GM19043 (cell line): ENCODE measurements around the gene TM7SF3.
A peak's percentile ranks its signal among the peaks of the same experiment; 100 is the strongest.
"Not testable (repeated sequence)": the region's sequence is repeated elsewhere in the genome, so short reads cannot be mapped to it uniquely, and the experiment has no call there.

Experiments used
- ATAC-seq: cut with Tn5 transposase; IDR thresholded peaks from one replicate; pipeline ENCODE4 v1.9.1; 2021; ENCODE audit warnings: low read depth; ENCODE audit not compliant: unreplicated experiment

The TM7SF3 gene, protein sequence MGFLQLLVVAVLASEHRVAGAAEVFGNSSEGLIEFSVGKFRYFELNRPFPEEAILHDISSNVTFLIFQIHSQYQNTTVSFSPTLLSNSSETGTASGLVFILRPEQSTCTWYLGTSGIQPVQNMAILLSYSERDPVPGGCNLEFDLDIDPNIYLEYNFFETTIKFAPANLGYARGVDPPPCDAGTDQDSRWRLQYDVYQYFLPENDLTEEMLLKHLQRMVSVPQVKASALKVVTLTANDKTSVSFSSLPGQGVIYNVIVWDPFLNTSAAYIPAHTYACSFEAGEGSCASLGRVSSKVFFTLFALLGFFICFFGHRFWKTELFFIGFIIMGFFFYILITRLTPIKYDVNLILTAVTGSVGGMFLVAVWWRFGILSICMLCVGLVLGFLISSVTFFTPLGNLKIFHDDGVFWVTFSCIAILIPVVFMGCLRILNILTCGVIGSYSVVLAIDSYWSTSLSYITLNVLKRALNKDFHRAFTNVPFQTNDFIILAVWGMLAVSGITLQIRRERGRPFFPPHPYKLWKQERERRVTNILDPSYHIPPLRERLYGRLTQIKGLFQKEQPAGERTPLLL

DNA sequence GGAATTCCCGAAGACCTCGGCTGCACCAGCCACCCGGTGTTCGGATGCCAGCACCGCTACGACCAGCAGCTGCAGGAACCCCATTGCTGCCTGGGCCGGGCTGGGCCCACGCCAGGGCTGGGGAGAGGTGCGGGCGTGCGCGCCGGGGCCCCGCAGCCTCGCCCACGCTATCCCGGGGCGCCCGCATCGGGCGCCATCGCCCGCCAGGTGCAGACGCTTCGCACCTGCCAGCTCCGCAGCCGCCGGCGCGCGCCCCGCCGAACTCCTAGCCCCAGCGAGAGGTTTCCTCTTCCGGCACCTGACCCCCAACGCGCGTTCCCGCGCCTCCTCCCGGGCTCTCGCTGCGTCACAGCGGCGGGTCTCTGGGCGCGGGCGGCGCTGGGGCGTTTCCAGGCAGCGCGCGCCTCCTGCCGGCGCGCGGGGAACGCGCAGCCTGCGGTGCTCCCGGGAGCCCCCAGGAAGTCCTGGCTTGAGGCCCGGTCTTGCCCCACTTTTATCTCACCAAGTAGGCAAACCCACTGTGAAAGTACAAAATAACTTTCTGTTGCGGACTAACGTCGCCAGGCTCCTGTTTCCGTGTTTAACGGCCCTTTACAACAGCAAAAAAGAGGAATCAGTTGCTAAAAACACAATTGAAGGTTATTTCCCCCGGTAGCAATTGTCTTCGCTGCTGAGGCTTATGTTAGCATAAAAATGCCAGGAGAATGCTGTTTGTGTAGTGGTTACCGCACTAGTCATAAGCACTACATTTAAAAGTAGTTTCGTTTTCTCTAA lies at the start of gene TM7SF3:
Gene TM7SF3 (minus strand): TSS at position 300 of the 774 bp plus-strand sequence. CDS start 216 bp downstream, at position 84.
- peak; percentile 86 for ATAC-seq

DNA sequence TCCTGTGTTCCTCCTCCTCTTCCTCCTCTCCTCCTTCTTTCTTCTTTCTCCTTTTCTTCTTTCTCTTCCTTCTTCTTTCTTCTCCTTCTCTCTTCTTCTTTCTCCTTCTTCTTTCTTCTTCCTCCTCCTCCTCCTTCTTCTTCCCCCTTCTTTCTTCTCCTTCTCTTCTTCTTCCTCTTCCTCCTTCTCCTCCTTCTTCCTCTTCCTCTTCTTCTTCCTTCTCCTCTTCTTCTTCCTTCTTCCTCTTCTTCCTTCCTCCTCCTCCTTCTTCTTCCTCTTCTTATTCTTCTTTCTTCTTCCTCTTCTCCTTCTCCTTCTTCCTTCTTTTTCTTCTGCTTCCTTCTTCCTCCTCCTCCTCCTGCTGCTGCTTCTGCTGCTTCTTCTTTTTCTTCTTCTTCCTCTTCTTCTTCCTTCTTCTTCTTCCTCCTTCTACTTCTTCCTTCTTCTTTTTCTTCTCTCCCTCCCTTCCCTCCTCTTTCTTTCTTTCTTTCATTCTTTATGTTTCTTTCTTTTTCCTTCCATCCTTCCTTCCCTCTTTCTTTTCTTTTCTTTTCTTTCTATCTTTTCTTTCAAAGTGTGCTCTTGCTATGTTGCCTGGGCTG lies 49.2 kb upstream of the TM7SF3 start:
- no peak for ATAC-seq

DNA sequence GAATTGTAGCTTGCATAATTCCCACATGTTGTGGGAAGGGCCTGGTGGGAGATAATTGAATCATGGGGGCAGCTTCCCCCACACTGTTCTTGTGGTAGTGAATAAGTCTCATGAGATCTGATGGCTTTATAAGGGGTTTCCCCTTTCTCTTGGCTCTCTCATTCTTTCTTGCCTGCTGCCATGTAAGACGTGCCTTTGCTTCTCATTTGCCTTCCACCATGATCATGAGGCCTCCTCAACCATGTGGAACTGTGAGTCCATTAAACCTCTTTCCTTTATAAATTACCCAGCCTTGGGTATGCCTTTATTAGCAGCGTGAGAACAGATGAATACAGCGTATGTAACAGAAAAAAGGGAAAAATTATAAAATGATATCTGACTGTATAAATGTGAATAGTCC lies 47.1 kb upstream of the TM7SF3 start:
- ATAC-seq: no peak

DNA sequence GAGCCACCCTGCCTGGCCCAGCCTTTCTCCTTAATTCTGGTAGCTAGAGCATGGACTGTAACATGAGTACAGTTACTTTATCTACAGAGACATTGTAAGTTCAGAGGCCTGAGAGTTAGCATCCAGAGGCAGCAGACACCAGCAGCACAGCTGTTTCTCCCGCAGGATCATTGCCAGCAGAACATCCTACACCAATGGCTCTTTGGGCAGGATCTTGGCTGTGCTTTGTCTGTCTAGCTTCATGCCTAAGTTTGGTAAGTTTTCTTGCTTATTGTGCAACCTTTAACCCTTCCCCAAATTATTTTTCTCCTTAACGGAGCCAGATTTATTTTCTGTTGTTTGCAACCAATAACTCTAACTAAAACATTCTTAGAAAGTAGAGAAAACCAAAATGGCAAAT lies 46.6 kb upstream of the TM7SF3 start:
- ATAC-seq: no peak

DNA sequence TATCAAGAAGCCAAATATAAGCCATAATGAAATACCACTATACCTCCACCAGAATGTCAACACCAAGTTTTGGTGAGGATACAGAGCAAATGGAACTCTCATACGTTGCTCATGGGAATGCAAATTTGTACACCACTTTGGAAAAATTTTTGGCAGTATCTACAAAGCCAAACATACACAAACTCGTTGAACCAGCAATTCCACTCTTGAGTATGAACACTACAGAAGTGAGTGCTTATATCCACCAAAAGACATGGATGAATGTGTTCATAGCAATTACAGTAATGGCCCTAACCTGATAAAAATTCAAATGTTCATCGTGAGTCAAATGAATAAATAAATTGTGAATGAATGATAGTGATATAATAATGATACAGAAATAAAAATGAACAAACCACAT lies 43.4 kb upstream of the TM7SF3 start:
- ATAC-seq: no peak

DNA sequence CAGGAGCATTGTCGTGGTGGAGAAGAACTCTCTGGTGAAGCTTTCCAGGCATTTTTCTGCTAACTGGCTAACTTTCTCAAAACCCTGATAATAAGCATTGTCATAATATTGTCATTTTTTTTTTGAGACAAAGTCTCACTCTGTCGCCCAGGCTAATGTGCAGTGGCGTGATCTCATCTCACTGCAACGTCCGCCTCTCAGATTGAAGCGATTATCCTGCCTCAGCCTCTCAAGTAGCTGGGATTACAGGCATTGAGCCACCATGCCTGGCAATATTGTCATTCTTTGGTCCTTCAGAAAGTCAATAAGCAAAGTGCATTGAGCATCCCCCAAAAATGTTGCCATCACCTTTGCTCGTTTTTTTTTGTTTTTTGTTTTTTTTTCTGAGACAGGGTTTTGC lies 41.8 kb upstream of the TM7SF3 start:
- no peak for ATAC-seq

DNA sequence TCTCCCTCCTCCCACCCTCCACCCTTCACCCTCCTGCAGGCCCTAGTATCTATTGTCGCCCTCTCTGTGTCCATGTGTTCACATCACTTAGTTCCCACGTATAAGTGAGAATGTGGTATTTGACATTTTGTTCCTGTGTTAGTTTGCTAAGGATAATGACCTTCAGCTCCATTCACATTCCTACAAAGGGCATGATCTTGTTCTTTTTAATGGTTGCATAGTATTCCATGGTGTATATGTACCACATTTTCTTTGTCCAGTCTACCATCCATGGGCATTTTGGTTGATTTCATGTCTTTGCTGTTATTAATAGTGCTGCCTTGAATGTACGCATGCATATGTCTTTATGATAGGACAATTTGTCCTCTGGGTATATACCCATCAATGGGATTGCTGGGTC lies 38.6 kb upstream of the TM7SF3 start:
- no peak for ATAC-seq

DNA sequence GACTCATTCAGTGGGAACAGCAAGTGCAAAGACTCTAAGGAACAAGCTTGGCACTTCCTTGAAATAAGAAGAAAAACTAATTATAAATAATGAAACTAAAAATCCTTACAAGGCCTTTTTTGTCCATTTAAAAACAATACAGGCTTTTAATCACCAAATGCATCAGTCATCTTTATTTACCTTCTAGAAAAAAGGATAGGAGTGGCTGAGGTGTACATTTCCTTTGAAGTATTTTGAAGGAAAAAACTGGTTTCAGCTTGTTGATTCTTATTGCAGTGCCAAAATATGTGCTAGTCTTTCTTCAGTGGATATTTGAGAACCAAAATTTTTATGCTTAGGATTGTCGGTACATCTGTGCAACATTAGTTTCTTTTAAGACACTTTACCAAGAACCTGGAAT lies 38.0 kb upstream of the TM7SF3 start:
- no peak for ATAC-seq

DNA sequence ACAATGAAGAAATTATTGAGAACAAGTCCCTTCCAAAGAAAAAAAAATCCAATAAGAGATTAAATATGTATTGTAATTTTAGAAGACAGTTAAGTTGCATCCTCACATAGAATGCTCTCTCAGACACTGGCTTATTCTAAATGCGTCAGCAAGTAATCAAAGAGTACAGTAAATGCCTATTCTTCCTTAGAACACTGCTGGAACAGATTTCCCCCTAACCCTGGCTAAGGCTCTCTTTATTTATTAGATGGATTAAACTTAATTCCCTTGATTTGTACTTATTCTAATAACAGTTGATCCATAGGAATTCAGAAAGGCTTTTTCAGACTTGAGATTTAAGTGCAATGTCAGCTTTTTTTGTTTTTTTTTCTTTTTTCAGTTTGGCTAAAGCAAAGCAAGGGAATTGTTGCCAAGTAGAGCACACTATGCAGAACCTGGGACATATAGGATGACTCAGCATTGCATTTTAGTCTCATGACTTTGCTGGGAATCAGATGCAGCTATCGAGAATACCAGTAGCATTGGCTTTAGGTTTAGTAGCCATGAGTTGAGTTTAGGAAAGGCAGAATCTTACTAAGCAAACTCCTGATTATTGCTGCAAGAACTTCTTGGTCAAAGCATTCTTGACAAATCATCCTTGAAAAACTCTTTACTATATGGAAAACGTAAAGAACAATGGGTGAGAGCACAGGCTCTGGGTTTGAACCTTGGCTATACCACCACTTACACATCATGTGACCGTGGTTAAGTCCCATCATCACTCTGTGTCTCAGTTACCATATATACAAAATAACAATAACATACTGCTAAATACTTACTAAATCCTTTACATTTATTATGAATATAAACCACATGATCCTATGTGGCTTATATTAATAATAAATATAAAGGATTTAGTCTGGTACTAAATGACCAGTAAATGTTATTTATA lies 34.9 kb upstream of the TM7SF3 start:
- no peak for ATAC-seq

DNA sequence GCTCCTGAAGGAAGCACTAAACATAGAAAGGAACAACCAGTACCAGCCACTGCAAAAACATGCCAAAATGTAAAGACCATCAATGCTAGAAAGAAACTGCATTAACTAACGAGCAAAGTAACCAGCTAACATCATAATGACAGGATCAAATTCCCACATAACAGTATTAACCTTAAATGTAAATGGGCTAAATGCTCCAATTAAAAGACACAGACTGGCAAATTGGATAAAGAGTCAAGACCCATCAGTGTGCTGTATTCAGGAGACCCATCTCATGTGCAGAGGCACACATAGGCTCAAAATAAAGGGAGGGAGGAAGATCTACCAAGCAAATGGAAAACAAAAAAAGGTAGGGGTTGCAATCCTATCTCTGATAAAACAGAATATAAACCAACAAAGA lies 27.8 kb upstream of the TM7SF3 start:
- not testable (repeated sequence) for ATAC-seq

DNA sequence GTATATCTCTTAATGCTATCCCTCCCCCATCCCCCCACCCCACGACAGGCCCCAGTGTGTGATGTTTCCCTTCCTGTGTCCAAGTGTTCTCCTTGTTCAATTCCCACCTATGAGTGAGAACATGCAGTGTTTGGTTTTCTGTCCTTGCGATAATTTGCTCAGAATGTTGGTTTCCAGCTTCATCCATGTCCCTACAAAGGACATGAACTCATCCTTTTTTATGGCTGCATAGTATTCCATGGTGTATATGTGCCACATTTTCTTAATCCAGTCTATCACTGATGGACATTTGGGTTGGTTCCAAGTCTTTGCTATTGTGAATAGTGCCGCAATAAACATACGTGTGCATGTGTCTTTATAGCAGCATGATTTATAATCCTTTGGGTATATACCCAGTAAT lies 26.5 kb upstream of the TM7SF3 start:
- ATAC-seq: not testable (repeated sequence)

DNA sequence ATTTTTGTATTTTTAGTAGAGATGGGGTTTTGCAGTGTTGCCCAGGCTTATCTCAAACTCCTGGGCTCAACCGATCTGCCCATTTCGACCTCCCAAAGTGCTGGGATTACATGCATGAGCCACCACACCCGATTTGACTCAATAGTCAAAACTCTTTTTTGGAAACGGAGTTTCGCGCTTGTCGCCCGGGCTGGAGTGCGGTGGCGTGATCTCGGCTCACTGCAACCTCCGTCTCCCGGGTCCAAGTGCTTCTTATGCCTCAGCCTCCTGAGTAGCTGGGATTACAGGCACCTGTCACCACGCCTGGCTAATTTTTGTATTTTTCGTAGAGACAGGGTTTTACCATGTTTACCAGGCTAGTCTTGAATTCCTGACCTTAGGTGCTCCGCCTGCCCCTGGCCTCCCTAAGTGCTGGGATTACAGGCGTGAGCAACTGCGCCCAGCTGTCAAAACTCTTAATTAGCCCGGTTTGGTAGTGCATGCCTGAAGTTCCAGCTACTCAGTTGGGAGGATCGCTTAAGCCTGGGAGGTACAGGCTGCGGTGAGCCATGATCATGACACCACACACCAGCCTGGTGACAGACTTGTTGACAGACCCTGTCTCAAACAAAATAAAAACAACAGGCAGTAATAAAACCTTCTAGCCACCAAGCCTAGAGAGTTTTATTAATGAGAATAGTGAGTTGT lies 20.6 kb upstream of the TM7SF3 start:
- ATAC-seq: no peak

DNA sequence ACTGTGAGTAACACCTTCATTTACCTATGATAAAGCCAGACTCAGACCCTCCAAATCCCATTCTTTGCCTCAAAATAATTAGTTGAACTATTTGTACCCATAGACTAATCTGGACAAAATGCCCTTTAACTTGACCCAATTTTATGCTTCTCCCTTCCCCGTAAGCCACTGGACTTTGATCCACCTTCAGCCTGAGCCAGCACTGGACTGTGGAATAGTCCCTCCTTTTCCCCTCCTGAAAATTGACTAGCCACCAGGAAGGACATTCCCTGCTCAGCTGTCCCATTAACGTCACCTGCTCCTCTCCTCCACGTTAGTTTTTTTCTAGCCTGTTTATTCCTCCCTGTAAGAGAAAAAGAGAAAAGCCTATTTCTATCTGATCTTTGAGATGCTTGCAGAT lies 18.5 kb upstream of the TM7SF3 start:
- no peak for ATAC-seq

DNA sequence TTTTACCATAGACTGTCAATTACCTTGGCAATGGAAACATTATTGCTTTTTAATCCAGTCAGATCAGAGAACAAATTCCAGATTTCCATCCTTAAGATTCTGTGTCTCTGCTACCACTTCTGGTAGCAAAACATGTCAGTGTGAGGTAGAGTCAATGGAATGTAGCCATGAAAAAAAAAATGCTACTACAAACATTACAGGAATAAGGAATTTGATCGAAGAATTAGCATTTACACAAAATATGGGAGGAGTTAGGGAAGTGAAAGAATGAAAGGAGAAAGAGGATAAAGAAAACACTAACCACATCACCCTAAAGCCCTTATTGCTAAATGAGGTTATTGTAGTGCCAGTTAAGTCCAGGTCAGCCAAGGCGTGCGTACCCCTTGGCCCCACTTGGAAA lies 17.3 kb upstream of the TM7SF3 start:
- ATAC-seq: no peak

DNA sequence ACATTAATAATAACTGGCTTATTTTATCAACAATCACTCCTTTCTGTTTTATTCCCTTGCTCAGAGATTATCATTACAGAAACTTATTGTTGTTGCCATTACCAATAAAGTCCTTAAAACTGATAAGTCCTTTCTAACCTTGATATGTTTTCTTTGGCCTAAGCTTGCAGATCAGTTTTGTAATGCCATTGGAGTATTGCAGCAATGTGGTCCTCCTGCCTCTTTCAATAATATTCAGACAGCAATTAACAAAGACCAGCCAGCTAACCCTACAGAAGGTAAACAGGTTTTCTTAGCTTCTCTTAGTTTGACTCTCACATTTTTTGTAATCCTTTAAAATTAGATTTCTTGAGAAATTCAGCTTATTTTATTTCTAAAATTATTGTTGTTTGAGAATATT lies 12.1 kb upstream of the TM7SF3 start:
- ATAC-seq: no peak

DNA sequence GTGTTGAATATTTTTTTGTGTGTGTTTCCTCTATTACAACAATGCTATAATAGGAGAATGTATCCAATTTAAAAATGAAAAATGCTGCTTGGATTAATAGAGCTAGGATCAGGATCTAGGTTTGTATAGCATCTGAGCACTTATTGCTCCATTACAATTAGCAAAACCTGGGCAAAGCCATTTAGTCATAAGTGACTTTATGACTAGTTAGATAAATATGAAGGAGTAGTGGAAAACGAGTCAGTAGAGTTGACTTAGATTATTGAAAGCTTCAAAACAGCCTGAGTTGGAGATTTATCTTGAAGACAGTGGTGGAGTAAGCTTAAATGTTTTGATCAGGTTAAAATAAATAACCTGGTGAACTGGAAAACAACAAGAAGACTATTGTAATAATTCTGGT lies 10.9 kb upstream of the TM7SF3 start:
- ATAC-seq: no peak

DNA sequence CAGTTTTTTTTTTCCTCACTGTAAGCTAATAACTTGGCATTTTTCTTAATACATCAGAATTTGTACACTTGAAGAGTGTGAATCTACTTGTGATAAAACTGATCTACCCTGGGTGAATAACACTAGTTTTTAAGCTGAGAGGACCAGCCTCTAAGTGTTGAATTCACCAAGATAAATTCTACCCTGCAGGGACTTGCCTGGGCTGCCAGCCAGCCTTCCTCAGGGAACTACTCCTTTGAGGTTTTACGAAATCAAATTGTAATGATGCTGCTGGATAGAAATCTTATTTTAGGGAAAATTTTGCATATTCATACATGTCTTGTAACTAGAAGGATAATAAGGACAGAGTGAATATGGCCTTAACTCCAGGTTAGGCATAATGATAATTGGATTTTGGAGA lies 10.1 kb upstream of the TM7SF3 start:
- no peak for ATAC-seq

DNA sequence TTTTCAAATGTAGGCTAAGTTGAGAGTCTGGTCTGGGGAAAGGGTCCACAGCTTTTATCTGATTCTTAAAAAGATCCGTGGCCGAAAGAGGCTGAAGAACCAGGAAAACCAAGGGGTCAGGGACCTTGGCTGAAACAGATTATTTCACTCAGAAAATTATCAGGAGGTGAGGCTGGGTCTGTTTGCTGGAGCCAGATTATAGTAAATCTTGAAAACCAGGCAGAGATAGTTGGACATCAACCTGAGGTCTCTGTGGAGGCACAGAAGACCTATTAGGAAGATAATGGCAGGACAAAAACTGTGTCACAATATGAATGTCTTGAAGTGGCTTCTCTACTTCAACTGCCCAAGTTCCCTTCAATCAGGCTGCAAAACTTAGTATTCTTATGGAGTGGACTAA lies 6.6 kb upstream of the TM7SF3 start:
- no peak for ATAC-seq

DNA sequence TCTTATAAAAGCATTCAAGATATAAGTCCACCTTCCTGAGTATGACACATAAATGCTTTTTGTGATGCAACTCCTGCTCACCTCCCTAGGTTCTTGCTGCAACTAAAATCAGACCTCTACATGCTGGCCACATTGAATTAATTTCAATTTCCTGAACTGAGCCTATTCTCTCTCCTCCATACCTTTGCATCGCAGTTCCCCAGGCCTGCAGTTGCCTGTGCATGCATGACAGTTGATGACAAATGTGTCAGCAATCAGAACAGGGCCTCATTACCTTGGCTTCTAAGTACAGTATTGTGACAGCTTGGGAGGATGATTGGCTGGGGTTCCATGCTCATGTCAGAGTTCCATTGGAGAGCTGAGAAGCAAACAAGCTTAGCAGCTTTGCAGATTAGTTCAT lies 3.9 kb upstream of the TM7SF3 start:
- ATAC-seq: no peak
